Ovary (tissue), 9 donors: ENCODE measurements around the gene ZNF133. TPM values are rescaled to one million over a fixed set of nuclear protein-coding genes. Genes with fewer than 3 reads are reported as not detected.

ENCODE experiments used
- DNase-seq, 5 donors: peaks; one replicate each; pipeline ENCODE4 v3.0.0-alpha.2; 2019 to 2020
- H3K27ac ChIP-seq, 2 donors: fragments of 200-600 bp; one replicate each; pipeline versions ENCODE4 v1.5.1 to v1.8.0; 2019 to 2022
- H3K27me3 ChIP-seq: fragments of 200-600 bp; one replicate; pipeline ENCODE4 v1.8.0; 2022
- H3K36me3 ChIP-seq: fragments of 200-600 bp; sonication (generic); one replicate; pipeline ENCODE4 v1.5.1; 2019
- H3K4me1 ChIP-seq: one replicate; pipeline ENCODE4 v1.8.1; 2013; ENCODE audit warnings: mild to moderate bottlenecking, moderate library complexity; ENCODE audit not compliant: insufficient read depth
- H3K4me3 ChIP-seq: fragments of 200-600 bp; sonication (generic); one replicate; pipeline ENCODE4 v1.5.1; 2017
- H3K9me3 ChIP-seq, 2 donors: fragments of 200-600 bp in 1 of 2; sonication (generic) in 1 of 2; one replicate each; pipeline versions ENCODE4 v1.5.1 to v1.8.1; 2013 to 2019; ENCODE audit warnings: mild to moderate bottlenecking in 1 of 2, moderate library complexity in 1 of 2
- EP300 ChIP-seq: sonication (generic); formaldehyde crosslinking; IDR thresholded peaks from one replicate; pipeline ENCODE4 v1.6.1; 2017; ENCODE audit warnings: antibody characterized with exemption
- POLR2A ChIP-seq: fragments of 450-650 bp; IDR thresholded peaks from one replicate; pipeline ENCODE4 v1.6.1; 2017; ENCODE audit warnings: antibody characterized with exemption, mild to moderate bottlenecking, moderate library complexity
- WGBS, 3 donors: extraction: QIAGEN DNeasy Blood & Tissue Kit in 1 of 3; methylation state at CpG; one replicate each; pipeline versions ENCODE4 v1.1.5 to v1.1.7; 2013 to 2017; 5-methylcytosine and 5-hydroxymethylcytosine counted together
- intact Hi-C, 4 donors: fragments of 100-400 bp; cut with DNase I; formaldehyde crosslinking; loops; one replicate each; pipeline versions ENCODE4 v1.11.0 to v1.15.1; 2022 to 2023
- polyA plus RNA-seq, 2 donors: library from polyadenylated mRNA; stranded (reverse); fragments of 200-250 nt in 1 of 2; fragments of 350-450 nt in 1 of 2; fragmentation: Illumina TruSeq in 1 of 2; extraction: RNeasy Lipid Tissue Mini Kit (QIAGEN cat#74804) in 1 of 2; gene quantifications; one replicate each; pipeline ENCODE4 v1.2.3, GENCODE V29; 2013 to 2014
- total RNA-seq, 7 donors: library from RNA; depleted of rRNA in 2 of 7; stranded (reverse); fragments of >200 nt in 2 of 7; fragmentation: NEBNext Ultra II Directional in 3 of 7; extraction: Animal tissue kit (Norgen Biotek cat#: 25700) in 3 of 7; gene quantifications; one replicate each; pipeline versions ENCODE4 v1.1.0 to v1.2.4, GENCODE V29; 2016 to 2023
- TF ChIP-seq, protein P1 (sequence below), 3 donors: fragments of 450-650 bp in 2 of 3; fragments of 200-600 bp in 1 of 3; IDR thresholded peaks; one replicate each; pipeline versions ENCODE4 v1.5.1 to v1.8.0; 2016 to 2022; ENCODE audit warnings: antibody characterized with exemption in 3 of 3, mild to moderate bottlenecking in 1 of 3
- donor health status: DM: no; HTN: no; CAD: no; lungs with moderate emphysema.
- donor health status: DM: no; HTN: no; CAD: no.
- donor health status: Bipolar disorder and iron deficiency.
- donor health status: DM: yes; HTN: yes; CAD: no.
- donor health status: DM: no; HTN: no; CAD: no.
- donor health status: DM: yes; HTN: yes; CAD: no.

The ZNF133 gene
- total and polyA plus RNA-seq, 9 donors = 12.8 to 20.0 (median 14.5) TPM

GRCh38 chr20:18304618-18305017 lies 16.3 kb downstream of the ZNF133 start:
- TF ChIP-seq POLR2A (no peak), EP300 (no peak)
- H3K9me3 ChIP-seq = no peaks in the 10 kb centered on the region
- H3K27ac ChIP-seq = no peak overlapping the region
- no peaks in the 10 kb centered on the region for H3K36me3 ChIP-seq
- no peaks in the 10 kb centered on the region for H3K4me1 ChIP-seq
- H3K4me3 ChIP-seq = no peak overlapping the region
- H3K27me3 ChIP-seq = no peaks in the 10 kb centered on the region
- intact Hi-C loops = no loop called here
- 96 to 100% (median 98%) methylated on average over 1 of the region's 1 CpG for WGBS, 3 donors
- DNase-seq = no peak

- H3K4me3 ChIP-seq = no peak overlapping the region
- H3K4me1 ChIP-seq = no peaks in the 10 kb centered on the region
- no peaks in the 10 kb centered on the region for H3K36me3 ChIP-seq
- WGBS, 3 donors = 91 to 94% (median 94%) methylated on average over 3 of the region's 3 CpGs
- no peaks in the 10 kb centered on the region for H3K27me3 ChIP-seq
- H3K9me3 ChIP-seq = no peaks in the 10 kb centered on the region
- TF ChIP-seq EP300 (no peak), POLR2A (no peak)
- TF ChIP-seq, protein P1, sequence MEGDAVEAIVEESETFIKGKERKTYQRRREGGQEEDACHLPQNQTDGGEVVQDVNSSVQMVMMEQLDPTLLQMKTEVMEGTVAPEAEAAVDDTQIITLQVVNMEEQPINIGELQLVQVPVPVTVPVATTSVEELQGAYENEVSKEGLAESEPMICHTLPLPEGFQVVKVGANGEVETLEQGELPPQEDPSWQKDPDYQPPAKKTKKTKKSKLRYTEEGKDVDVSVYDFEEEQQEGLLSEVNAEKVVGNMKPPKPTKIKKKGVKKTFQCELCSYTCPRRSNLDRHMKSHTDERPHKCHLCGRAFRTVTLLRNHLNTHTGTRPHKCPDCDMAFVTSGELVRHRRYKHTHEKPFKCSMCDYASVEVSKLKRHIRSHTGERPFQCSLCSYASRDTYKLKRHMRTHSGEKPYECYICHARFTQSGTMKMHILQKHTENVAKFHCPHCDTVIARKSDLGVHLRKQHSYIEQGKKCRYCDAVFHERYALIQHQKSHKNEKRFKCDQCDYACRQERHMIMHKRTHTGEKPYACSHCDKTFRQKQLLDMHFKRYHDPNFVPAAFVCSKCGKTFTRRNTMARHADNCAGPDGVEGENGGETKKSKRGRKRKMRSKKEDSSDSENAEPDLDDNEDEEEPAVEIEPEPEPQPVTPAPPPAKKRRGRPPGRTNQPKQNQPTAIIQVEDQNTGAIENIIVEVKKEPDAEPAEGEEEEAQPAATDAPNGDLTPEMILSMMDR (IDR thresholded peaks at IDR 0.05) = no peak
- intact Hi-C loops = no loop called here
- no peak overlapping the region for H3K27ac ChIP-seq
- DNase-seq = no peak
These were observed 19.0 kb downstream of the ZNF133 start for GRCh38 chr20:18307301-18307700.

DNA sequence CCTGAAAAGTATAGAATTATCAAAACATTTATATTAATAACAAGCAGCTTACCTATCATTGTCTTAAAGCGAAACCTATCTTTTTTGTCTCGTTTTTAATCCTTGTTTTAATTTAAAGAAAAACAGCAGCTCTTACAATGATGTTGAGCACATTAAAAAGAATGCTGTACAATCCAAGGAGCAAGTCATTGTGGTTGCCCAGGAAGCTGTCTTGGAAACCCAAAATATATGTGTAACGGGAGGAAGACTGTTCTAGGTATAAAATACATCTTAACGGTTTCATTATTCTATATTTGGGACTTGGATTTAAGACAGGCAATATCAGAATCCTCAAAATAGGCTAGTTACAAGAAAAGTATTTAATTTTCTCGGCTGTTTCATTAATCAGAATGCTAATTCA lies 21.7 kb downstream of the ZNF133 start:
- intact Hi-C loops = no loop called here
- H3K4me3 ChIP-seq = no peak overlapping the region
- TF ChIP-seq POLR2A (no peak), EP300 (no peak)
- TF ChIP-seq, protein P1 (IDR thresholded peaks at IDR 0.05) = no peak
- H3K9me3 ChIP-seq = no peaks in the 10 kb centered on the region
- no peak overlapping the region for H3K27ac ChIP-seq
- no peaks in the 10 kb centered on the region for H3K27me3 ChIP-seq
- no peaks in the 10 kb centered on the region for H3K4me1 ChIP-seq
- H3K36me3 ChIP-seq = no peaks in the 10 kb centered on the region
- DNase-seq = no peak
- 72 to 94% (median 84%) methylated on average over 5 of the region's 5 CpGs for WGBS, 3 donors

DNA sequence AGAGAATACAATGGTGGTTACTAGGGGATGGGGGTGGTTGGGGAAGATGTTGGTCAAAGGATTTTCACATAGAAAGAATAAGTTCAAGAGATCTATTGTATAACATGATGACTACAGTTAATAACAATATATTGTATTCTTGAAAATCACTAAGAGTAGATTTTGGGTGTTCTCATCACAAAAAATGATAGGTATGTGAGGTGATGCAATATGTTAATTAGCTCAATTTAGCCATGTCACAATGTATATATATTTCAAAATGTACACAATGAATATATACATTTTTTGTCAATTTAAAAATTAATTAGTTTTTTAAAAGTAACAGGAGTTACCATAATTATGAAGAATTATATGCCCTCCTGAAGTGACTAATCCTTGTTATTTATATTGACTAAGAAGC lies 22.3 kb downstream of the ZNF133 start:
- intact Hi-C loops = no loop called here
- Histone ChIP-seq H3K27ac (no peak overlapping the region), H3K27me3 (no peaks in the 10 kb centered on the region), H3K9me3 (no peaks in the 10 kb centered on the region), H3K36me3 (no peaks in the 10 kb centered on the region), H3K4me3 (no peak overlapping the region), H3K4me1 (no peaks in the 10 kb centered on the region)
- TF ChIP-seq POLR2A = no peak
- TF ChIP-seq, protein P1 (IDR thresholded peaks at IDR 0.05) = no peak
- no peak for TF ChIP-seq EP300
- no peak for DNase-seq

GRCh38 chr20:18312723-18313122 lies 24.4 kb downstream of the ZNF133 start:
- H3K9me3 ChIP-seq = no peaks in the 10 kb centered on the region
- H3K36me3 ChIP-seq = no peaks in the 10 kb centered on the region
- H3K27me3 ChIP-seq = no peaks in the 10 kb centered on the region
- TF ChIP-seq EP300 (no peak), POLR2A (no peak)
- TF ChIP-seq, protein P1 (IDR thresholded peaks at IDR 0.05) = no peak
- no peak for DNase-seq
- no peak overlapping the region for H3K4me3 ChIP-seq
- no peaks in the 10 kb centered on the region for H3K4me1 ChIP-seq
- H3K27ac ChIP-seq = no peak overlapping the region
- 94 to 97% (median 96%) methylated on average over 9 of the region's 9 CpGs for WGBS, 3 donors
- intact Hi-C loops = no loop called here
